Measurements from ENCODE around the gene SORL1-AS1.

- no peak for TF ChIP-seq CTCF (IDR thresholded peaks at IDR 0.05)
- no peak for TF ChIP-seq ZBTB33 (IDR thresholded peaks at IDR 0.05; ENCODE audit: borderline replicate concordance, low read depth)
- TF ChIP-seq SIN3A (IDR thresholded peaks at IDR 0.05; ENCODE audit: borderline replicate concordance, low read depth, low read length) = no peak
- no peak for TF ChIP-seq POLR2AphosphoS5 (IDR thresholded peaks at IDR 0.05; ENCODE audit: low read depth, low read length)
- no peak for TF ChIP-seq JUND (IDR thresholded peaks at IDR 0.05)
- no peak for TF ChIP-seq REST (IDR thresholded peaks at IDR 0.05; ENCODE audit: low read depth, low read length)
- TF ChIP-seq SMC3 (IDR thresholded peaks at IDR 0.05; ENCODE audit: low read depth, low read length) = no peak
- TF ChIP-seq RXRA (IDR thresholded peaks at IDR 0.05; ENCODE audit: borderline replicate concordance, low read depth) = no peak
- no peak for TF ChIP-seq RAD21 (IDR thresholded peaks at IDR 0.05; ENCODE audit: low read length)
- no peak for TF ChIP-seq PBX3 (IDR thresholded peaks at IDR 0.05)
- TF ChIP-seq MXI1 (IDR thresholded peaks at IDR 0.05; ENCODE audit: low read depth, low read length) = no peak
- TF ChIP-seq YY1 (IDR thresholded peaks at IDR 0.05; ENCODE audit: low read depth) = no peak
Observed at GRCh38 chr11:121469910-121470309, 17.1 kb upstream of the SORL1-AS1 start.

Measured in SK-N-SH (cell line).